ENCODE results near the gene MAP4K3.
"Not testable (repeated sequence)": the region's sequence is repeated elsewhere in the genome, so short reads cannot be mapped to it uniquely, and the experiment has no call there.

The MAP4K3 gene

GRCh38 chr2:39300044-39300978, 136.8 kb downstream of the MAP4K3 start:
- DNase-seq, result no peak

- no peak for DNase-seq
Observed at GRCh38 chr2:39290433-39290832, 146.7 kb downstream of the MAP4K3 start.

GRCh38 chr2:39289609-39290008, 147.5 kb downstream of the MAP4K3 start:
- DNase-seq, result no peak

- DNase-seq, result no peak
Observed at GRCh38 chr2:39283561-39283960, 153.5 kb downstream of the MAP4K3 start.

- DNase-seq, result no peak
Observed at GRCh38 chr2:39281391-39281790, 155.7 kb downstream of the MAP4K3 start.

GRCh38 chr2:39275016-39275415, 162.1 kb downstream of the MAP4K3 start:
- DNase-seq, result no peak

- DNase-seq, result no peak
Observed at GRCh38 chr2:39269941-39270340, 167.1 kb downstream of the MAP4K3 start.

- DNase-seq, result no peak
Observed at GRCh38 chr2:39266916-39267434, 170.1 kb downstream of the MAP4K3 start.

- DNase-seq, result peak; percentile 8
Observed at GRCh38 chr2:39266139-39266805, 170.8 kb downstream of the MAP4K3 start.

- no peak for DNase-seq
Observed at GRCh38 chr2:39265315-39265714, 171.8 kb downstream of the MAP4K3 start.

GRCh38 chr2:39264733-39265132, 172.4 kb downstream of the MAP4K3 start:
- no peak for DNase-seq

- DNase-seq, result no peak
Observed at GRCh38 chr2:39260087-39260486, 177.0 kb downstream of the MAP4K3 start.

- DNase-seq, result no peak
Observed at GRCh38 chr2:39256040-39256439, 181.0 kb downstream of the MAP4K3 start.

- no peak for DNase-seq
Observed at GRCh38 chr2:39252888-39253518, 184.1 kb downstream of the MAP4K3 start.

GRCh38 chr2:39247512-39248043, 189.5 kb downstream of the MAP4K3 start:
- no peak for DNase-seq

GRCh38 chr2:39246382-39246980, 190.6 kb downstream of the MAP4K3 start:
- no peak for DNase-seq

GRCh38 chr2:39244963-39245625, 192.0 kb downstream of the MAP4K3 start:
- peak; percentile 52 for DNase-seq

GRCh38 chr2:39244241-39244862, 192.7 kb downstream of the MAP4K3 start:
- not testable (repeated sequence) for DNase-seq

GRCh38 chr2:39243469-39244123, 193.5 kb downstream of the MAP4K3 start, which contains the start of gene CDKL4:
TSS of gene CDKL4 (minus strand) at chr2:39243970.
- DNase-seq, result peak; percentile 58

- no peak for DNase-seq
Observed at GRCh38 chr2:39241588-39241987, 195.5 kb downstream of the MAP4K3 start.

- no peak for DNase-seq
Observed at GRCh38 chr2:39240758-39241157, 196.3 kb downstream of the MAP4K3 start.
